Ishikawa (cell line): ENCODE measurements around the gene SCIMP.

Source experiments
- CEBPB ChIP-seq: IDR thresholded peaks from 2 replicates; pipeline ENCODE4 v1.6.1; 2012
- CREB1 ChIP-seq: IDR thresholded peaks from 2 replicates; pipeline ENCODE4 v1.6.1; 2012; ENCODE audit warnings: low read depth
- EGR1 ChIP-seq: IDR thresholded peaks from 2 replicates; pipeline ENCODE4 v1.6.1; 2012
- EP300 ChIP-seq: IDR thresholded peaks from 2 replicates; pipeline ENCODE4 v1.6.1; 2012; ENCODE audit warnings: borderline replicate concordance
- RAD21 ChIP-seq: IDR thresholded peaks from 2 replicates; pipeline ENCODE4 v1.6.1; 2012; ENCODE audit warnings: low read depth
- TAF1 ChIP-seq: IDR thresholded peaks from 2 replicates; pipeline ENCODE4 v1.6.1; 2012; ENCODE audit warnings: low read depth, mild to moderate bottlenecking
- TCF12 ChIP-seq: IDR thresholded peaks from 2 replicates; pipeline ENCODE4 v1.6.1; 2012; ENCODE audit warnings: low read depth
- TEAD4 ChIP-seq: IDR thresholded peaks from 2 replicates; pipeline ENCODE4 v1.6.1; 2012
- YY1 ChIP-seq: IDR thresholded peaks from 2 replicates; pipeline ENCODE4 v1.6.1; 2012; ENCODE audit warnings: low read depth
- TF ChIP-seq, protein P1 (sequence below): IDR thresholded peaks from 2 replicates; pipeline ENCODE4 v1.6.1; 2012
- TF ChIP-seq, protein P2 (sequence below): IDR thresholded peaks from 2 replicates; pipeline ENCODE4 v1.6.1; 2012

The SCIMP gene

DNA sequence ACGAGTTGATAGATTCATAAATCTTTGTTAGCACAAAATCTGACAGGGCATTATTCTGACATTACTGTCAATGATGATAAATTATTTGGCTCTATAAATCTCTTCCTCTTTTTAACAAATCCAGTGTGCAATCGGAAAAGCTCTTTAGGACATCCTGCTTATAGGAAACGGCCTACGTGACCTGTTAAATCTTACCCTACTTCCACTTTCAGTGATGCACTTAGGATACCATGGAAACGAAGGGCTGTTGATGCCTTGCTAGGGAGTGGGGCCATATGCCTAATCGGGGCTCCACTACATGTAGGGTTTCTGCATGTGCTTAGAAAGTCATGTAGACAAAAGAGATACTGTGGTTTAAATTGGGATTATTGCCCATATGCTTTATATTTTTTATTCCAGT, 70.2 kb downstream of the SCIMP start:
- TF ChIP-seq, protein P1, sequence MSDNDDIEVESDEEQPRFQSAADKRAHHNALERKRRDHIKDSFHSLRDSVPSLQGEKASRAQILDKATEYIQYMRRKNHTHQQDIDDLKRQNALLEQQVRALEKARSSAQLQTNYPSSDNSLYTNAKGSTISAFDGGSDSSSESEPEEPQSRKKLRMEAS = no peak
- TF ChIP-seq TCF12 (no peak), CEBPB (no peak), EGR1 (no peak), TEAD4 (no peak), TAF1 (no peak), RAD21 (no peak), CREB1 (no peak), YY1 (no peak), EP300 (no peak)
- TF ChIP-seq, protein P2, sequence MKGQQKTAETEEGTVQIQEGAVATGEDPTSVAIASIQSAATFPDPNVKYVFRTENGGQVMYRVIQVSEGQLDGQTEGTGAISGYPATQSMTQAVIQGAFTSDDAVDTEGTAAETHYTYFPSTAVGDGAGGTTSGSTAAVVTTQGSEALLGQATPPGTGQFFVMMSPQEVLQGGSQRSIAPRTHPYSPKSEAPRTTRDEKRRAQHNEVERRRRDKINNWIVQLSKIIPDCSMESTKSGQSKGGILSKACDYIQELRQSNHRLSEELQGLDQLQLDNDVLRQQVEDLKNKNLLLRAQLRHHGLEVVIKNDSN = no peak
